H1 (cell line): ENCODE results near the gene OGFR. TPM values are rescaled to one million over a fixed set of nuclear protein-coding genes. Genes with fewer than 3 reads are reported as not detected.

Experiments used
- E2F6 ChIP-seq: IDR thresholded peaks from 2 replicates; pipeline ENCODE4 v1.6.1; 2012; ENCODE audit warnings: inconsistent platforms
- HDAC6 ChIP-seq: IDR thresholded peaks from one replicate; pipeline ENCODE4 v1.7.1; 2012; ENCODE audit warnings: low read depth, mild to moderate bottlenecking, inconsistent platforms, low read length, moderate library complexity
- RBBP5 ChIP-seq: IDR thresholded peaks from 2 replicates; pipeline ENCODE4 v1.7.1; 2012; ENCODE audit warnings: low read depth, mild to moderate bottlenecking, inconsistent platforms, low read length, moderate library complexity, borderline replicate concordance
- SIX5 ChIP-seq: IDR thresholded peaks from 2 replicates; pipeline ENCODE4 v1.6.1; 2011; ENCODE audit warnings: mild to moderate bottlenecking, low read depth, low read length
- polyA plus RNA-seq, 7 experiments: library from polyadenylated mRNA; depleted of rRNA in 3 of 7; stranded (reverse) in 5 of 7; unstranded in 2 of 7; fragments of >200 nt in 5 of 7; fragments of 200-250 nt in 2 of 7; gene quantifications; 1 replicate in 5 of 7; 2 replicates in 1 of 7; 4 replicates in 1 of 7; pipeline versions ENCODE4 v1.2.1 to v1.2.3, GENCODE V29; 2011 to 2013; ENCODE audit warnings: missing spikeins in 2 of 7, mixed read lengths in 2 of 7
- total RNA-seq: library from RNA; stranded (reverse); fragmentation: NEBNext Ultra II Directional; extraction: Animal tissue kit (Norgen Biotek cat#: 25700); gene quantifications from 2 replicates; pipeline ENCODE4 v1.2.1, GENCODE V29; 2021

OGFR gene
- total and polyA plus RNA-seq, 2 of the 8 experiments (the other 6 are each of a cell fraction or from before 2014, with no cell fraction given) = 13.9 to 25.1 TPM

GRCh38 chr20:62816884-62817873 lies 12.5 kb downstream of the OGFR start, which contains the start of gene COL9A3 (continued):
- TF ChIP-seq RBBP5 (peak; percentile 5; the same call in 1 of the 2 replicates), HDAC6 (no peak), E2F6 (peak; percentile 41; the same call in 1 of the 2 replicates), SIX5 (no peak)
